Esophagus muscularis mucosa (tissue), 4 donors: ENCODE results near the gene CACNB3. TPM values are rescaled to one million over a fixed set of nuclear protein-coding genes. Genes with fewer than 3 reads are reported as not detected.
A peak's percentile ranks its signal among the peaks of the same experiment; 100 is the strongest.

ENCODE experiments used
- DNase-seq: peaks from one replicate; pipeline ENCODE4 v3.0.0-alpha.2; 2017; ENCODE audit errors: extremely low spot score
- H3K27ac ChIP-seq, 4 donors: fragments of 200-600 bp; sonication (generic); replicated peaks in 1 of 4; 1 replicate in 3 of 4; 2 replicates in 1 of 4; pipeline ENCODE4 v1.5.1; 2016 to 2019; ENCODE audit warnings: mild to moderate bottlenecking in 1 of 4
- H3K27me3 ChIP-seq, 4 donors: fragments of 200-600 bp; sonication (generic); one replicate each; pipeline versions ENCODE4 v1.5.1 to v1.6.0; 2016 to 2019
- H3K36me3 ChIP-seq, 4 donors: fragments of 200-600 bp; sonication (generic); one replicate each; pipeline ENCODE4 v1.5.1; 2016 to 2019
- H3K4me1 ChIP-seq, 4 donors: fragments of 200-600 bp; sonication (generic); one replicate each; pipeline ENCODE4 v1.5.1; 2016 to 2019
- H3K4me3 ChIP-seq, 4 donors: fragments of 200-600 bp; sonication (generic); 1 replicate in 2 of 4; 2 replicates in 2 of 4; pipeline ENCODE4 v1.5.1; 2016 to 2019; ENCODE audit warnings: mild to moderate bottlenecking in 4 of 4, moderate library complexity in 1 of 4
- H3K9me3 ChIP-seq, 4 donors: fragments of 200-600 bp; sonication (generic); 1 replicate in 3 of 4; 2 replicates in 1 of 4; pipeline ENCODE4 v1.5.1; 2016 to 2019
- EP300 ChIP-seq: sonication (generic); formaldehyde crosslinking; IDR thresholded peaks from one replicate; pipeline ENCODE4 v1.6.1; 2017; ENCODE audit warnings: antibody characterized with exemption
- POLR2A ChIP-seq: fragments of 450-650 bp; IDR thresholded peaks from one replicate; pipeline ENCODE4 v1.6.1; 2017; ENCODE audit warnings: antibody characterized with exemption, moderate library complexity, mild to moderate bottlenecking, low read depth
- POLR2AphosphoS5 ChIP-seq, 2 donors: sonication (generic); formaldehyde crosslinking; IDR thresholded peaks; one replicate each; pipeline ENCODE4 v1.6.1; 2017; ENCODE audit warnings: antibody characterized with exemption in 2 of 2
- WGBS: methylation state at CpG from one replicate; pipeline ENCODE4 v1.1.5; 2018; 5-methylcytosine and 5-hydroxymethylcytosine counted together
- intact Hi-C: fragments of 100-400 bp; cut with DNase I; formaldehyde crosslinking; loops from one replicate; pipeline ENCODE4 v1.15.1; 2023
- total RNA-seq, 4 donors: library from RNA; depleted of rRNA; stranded (reverse); fragments of >200 nt; gene quantifications; one replicate each; pipeline versions ENCODE4 v1.1.0 to v1.2.1, GENCODE V29; 2016
- TF ChIP-seq, protein P1 (sequence below), 3 experiments: fragments of 200-600 bp in 2 of 3; fragments of 450-650 bp in 1 of 3; sonication (generic) in 2 of 3; IDR thresholded peaks; one replicate each; pipeline ENCODE4 v1.5.1; 2017 to 2019; ENCODE audit warnings: antibody characterized with exemption in 3 of 3, mild to moderate bottlenecking in 2 of 3, moderate library complexity in 1 of 3

The CACNB3 gene
- total RNA-seq, 4 donors from 2014 or later: 11.6 to 41.0 (median 28.4) TPM

DNA sequence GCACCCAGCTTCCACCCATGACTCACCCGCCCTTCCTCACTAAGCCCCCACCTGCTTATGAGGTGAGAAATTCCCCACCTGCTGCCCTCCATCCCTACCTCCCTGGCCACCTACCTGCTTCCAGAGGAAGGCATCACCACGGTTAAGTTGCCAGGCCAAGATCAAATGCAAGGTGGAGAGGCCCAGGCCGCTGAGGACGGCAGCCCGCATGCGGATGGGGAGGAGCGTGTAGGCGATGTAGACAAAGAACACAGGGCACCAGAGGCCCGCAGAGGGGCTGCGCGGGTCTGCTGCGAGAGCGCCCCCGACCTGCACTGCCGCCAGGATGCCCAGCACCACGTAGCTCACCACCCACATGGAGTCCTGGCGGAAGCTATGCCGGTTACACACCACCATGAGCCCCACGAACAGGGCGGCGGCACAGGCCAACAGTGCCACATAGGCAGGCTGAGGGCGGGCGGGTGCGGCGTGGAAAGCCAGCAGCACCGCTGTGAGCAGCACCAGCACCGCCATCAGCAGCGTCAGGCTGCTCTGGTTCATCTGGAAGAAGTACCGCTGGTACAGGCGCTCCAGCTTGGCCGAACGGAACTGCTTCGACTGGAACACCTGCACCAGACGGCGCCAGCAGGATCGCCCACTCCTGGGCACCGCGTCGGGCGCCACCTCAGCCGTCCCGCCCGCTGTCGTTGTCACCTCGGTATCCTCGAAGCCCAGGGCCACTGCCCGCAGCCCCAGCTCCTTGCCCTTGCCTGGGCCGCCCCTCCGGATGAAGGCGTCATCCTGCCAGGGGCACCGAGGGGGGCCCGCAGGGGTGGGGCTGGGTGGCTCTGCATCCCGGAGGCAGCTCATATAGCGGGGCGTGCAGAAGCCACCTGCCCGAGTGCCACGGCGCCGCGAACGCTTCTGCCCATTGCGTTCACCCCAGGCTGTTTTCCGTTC, 35.6 kb upstream of the CACNB3 start:
- intact Hi-C loops: no loop called here
- Histone ChIP-seq H3K27me3 (no peaks in the 10 kb centered on the region), H3K4me3 (no peak overlapping the region), H3K4me1 (peaks cover 52 to 87% (median 58%) of the 10 kb centered on the region in 4 donors), H3K27ac (no peak overlapping the region), H3K36me3 (peaks cover 0 to 23% (median 21%) of the 10 kb centered on the region in 4 donors), H3K9me3 (no peaks in the 10 kb centered on the region)
- 81% methylated on average over 41 of the region's 63 CpGs for WGBS
- DNase-seq: no peak
- TF ChIP-seq EP300 (no peak), POLR2A (no peak), POLR2AphosphoS5 (IDR thresholded peaks at IDR 0.05) (no peak)
- TF ChIP-seq, protein P1, sequence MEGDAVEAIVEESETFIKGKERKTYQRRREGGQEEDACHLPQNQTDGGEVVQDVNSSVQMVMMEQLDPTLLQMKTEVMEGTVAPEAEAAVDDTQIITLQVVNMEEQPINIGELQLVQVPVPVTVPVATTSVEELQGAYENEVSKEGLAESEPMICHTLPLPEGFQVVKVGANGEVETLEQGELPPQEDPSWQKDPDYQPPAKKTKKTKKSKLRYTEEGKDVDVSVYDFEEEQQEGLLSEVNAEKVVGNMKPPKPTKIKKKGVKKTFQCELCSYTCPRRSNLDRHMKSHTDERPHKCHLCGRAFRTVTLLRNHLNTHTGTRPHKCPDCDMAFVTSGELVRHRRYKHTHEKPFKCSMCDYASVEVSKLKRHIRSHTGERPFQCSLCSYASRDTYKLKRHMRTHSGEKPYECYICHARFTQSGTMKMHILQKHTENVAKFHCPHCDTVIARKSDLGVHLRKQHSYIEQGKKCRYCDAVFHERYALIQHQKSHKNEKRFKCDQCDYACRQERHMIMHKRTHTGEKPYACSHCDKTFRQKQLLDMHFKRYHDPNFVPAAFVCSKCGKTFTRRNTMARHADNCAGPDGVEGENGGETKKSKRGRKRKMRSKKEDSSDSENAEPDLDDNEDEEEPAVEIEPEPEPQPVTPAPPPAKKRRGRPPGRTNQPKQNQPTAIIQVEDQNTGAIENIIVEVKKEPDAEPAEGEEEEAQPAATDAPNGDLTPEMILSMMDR (IDR thresholded peaks at IDR 0.05): no peak

GRCh38 chr12:48783432-48783831, 34.9 kb upstream of the CACNB3 start:
- Histone ChIP-seq H3K27ac (no peak overlapping the region), H3K4me1 (peaks cover 59 to 81% (median 65%) of the 10 kb centered on the region in 4 donors), H3K4me3 (no peak overlapping the region), H3K9me3 (no peaks in the 10 kb centered on the region), H3K27me3 (no peaks in the 10 kb centered on the region), H3K36me3 (peaks cover 0 to 19% (median 16%) of the 10 kb centered on the region in 4 donors)
- intact Hi-C loops: no loop called here
- 91% methylated on average over 4 of the region's 4 CpGs for WGBS
- no peak for TF ChIP-seq EP300
- TF ChIP-seq POLR2A: no peak
- no peak for TF ChIP-seq POLR2AphosphoS5 (IDR thresholded peaks at IDR 0.05)
- TF ChIP-seq, protein P1 (IDR thresholded peaks at IDR 0.05): no peak
- no peak for DNase-seq

DNA sequence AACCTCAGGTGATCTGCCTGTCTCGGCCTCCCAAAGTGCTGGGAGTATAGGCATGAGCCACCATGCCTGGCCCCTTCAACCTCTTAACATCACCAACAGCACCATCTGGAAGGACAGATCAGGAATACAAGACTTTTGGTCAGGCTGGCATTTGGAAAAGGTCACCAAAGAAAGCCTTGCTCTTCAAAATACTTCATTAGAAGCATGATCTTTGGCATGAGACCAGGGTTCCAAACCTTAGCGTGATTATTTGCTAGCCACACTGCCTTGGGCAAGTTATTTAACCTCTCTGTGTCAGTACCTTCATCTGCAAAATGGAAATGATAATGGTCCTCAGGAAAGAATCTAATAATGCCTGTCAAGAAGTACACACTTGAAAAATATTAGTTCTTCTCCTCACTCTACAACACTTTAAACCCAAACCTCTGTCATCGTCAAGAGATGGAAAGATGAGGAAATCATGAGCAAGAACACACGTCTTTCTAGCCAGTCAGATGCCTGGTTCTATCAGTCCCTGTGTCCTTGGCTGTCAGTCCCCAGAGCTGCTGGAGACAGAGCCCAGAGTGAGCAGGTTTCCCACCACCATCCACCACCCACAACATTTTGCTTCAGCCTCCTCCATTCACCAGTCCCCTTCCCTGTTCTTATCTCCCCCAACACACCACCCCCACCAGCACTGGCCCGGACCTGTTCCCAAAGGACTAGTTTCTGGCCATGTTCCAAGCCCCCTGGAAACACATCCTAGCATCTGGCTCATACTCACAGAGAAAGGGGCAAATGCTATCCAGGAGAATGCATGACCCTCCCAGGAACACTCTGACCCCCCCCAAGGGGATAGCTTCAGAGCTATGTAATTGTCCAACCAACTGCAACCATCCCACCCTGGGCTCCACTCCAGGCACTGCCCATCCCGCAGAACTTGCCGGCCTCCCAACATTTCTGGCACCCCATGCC, 31.4 kb upstream of the CACNB3 start:
- no peak for TF ChIP-seq POLR2AphosphoS5 (IDR thresholded peaks at IDR 0.05)
- no peak for TF ChIP-seq POLR2A
- TF ChIP-seq, protein P1 (IDR thresholded peaks at IDR 0.05): no peak
- TF ChIP-seq EP300: no peak
- no peak for DNase-seq
- H3K36me3 ChIP-seq: peaks cover 0 to 15% (median 14%) of the 10 kb centered on the region in 4 donors
- no peaks in the 10 kb centered on the region for H3K27me3 ChIP-seq
- H3K4me1 ChIP-seq: peaks cover 49 to 54% (median 53%) of the 10 kb centered on the region in 4 donors
- no peaks in the 10 kb centered on the region for H3K9me3 ChIP-seq
- peak overlapping the region; percentile 88 to 92 (median 89) for H3K27ac ChIP-seq
- intact Hi-C loops: no loop called here
- peak overlapping the region; percentile 93 to 97 (median 97) for H3K4me3 ChIP-seq
- 29% methylated on average over 7 of the region's 7 CpGs for WGBS

DNA sequence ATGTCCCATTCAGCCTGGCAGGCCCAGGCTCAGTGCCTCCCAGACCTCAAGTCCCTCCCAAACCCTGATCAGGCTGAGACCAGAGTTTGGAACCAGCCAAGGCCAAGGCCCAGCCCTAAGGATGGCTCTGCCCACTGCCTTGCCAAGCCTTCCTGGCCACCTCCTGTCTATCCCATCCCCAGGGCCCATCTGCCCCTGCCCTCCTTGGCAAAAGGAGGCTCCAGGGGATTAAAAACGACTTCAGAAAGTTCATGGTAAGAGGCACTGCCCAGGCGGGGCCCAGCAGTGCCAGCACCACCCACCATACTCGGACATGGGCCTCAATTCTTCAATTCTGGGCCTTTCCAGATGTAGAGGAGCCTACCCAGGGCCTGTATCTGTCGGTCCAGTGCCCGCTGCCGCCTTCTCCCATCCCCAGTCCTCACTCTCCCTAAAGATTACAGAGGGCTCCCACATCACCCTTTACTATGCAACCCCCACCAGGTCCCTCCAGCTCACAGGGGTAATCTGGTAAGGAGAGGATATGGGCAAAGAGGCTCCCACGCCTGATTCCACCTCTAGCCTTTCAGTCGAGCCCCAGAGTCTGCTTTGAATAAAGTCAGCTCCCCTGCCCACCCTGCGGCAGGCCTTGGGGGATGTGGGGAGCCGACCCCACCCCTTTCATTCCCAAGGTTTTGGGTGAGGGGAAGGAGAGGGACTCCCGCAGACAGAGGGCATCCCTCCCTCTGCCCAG, 30.3 kb upstream of the CACNB3 start:
- DNase-seq: no peak
- H3K27ac ChIP-seq: peak overlapping the region; percentile 88 to 92 (median 89)
- H3K27me3 ChIP-seq: no peaks in the 10 kb centered on the region
- no peaks in the 10 kb centered on the region for H3K9me3 ChIP-seq
- intact Hi-C loops: no loop called here
- peaks cover 42 to 45% (median 43%) of the 10 kb centered on the region in 4 donors for H3K4me1 ChIP-seq
- H3K36me3 ChIP-seq: peaks cover 0 to 4% (median 3%) of the 10 kb centered on the region in 4 donors
- no peak for TF ChIP-seq POLR2AphosphoS5 (IDR thresholded peaks at IDR 0.05)
- TF ChIP-seq EP300: no peak
- no peak for TF ChIP-seq POLR2A
- TF ChIP-seq, protein P1 (IDR thresholded peaks at IDR 0.05): no peak
- H3K4me3 ChIP-seq: peak overlapping the region; percentile 93 to 97 (median 97)
- 22% methylated on average over 9 of the region's 11 CpGs for WGBS
